Measurements from ENCODE around the gene GBP5.
"Not testable (repeated sequence)": the region's sequence is repeated elsewhere in the genome, so short reads cannot be mapped to it uniquely, and the experiment has no call there.

The GBP5 gene, protein sequence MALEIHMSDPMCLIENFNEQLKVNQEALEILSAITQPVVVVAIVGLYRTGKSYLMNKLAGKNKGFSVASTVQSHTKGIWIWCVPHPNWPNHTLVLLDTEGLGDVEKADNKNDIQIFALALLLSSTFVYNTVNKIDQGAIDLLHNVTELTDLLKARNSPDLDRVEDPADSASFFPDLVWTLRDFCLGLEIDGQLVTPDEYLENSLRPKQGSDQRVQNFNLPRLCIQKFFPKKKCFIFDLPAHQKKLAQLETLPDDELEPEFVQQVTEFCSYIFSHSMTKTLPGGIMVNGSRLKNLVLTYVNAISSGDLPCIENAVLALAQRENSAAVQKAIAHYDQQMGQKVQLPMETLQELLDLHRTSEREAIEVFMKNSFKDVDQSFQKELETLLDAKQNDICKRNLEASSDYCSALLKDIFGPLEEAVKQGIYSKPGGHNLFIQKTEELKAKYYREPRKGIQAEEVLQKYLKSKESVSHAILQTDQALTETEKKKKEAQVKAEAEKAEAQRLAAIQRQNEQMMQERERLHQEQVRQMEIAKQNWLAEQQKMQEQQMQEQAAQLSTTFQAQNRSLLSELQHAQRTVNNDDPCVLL

DNA sequence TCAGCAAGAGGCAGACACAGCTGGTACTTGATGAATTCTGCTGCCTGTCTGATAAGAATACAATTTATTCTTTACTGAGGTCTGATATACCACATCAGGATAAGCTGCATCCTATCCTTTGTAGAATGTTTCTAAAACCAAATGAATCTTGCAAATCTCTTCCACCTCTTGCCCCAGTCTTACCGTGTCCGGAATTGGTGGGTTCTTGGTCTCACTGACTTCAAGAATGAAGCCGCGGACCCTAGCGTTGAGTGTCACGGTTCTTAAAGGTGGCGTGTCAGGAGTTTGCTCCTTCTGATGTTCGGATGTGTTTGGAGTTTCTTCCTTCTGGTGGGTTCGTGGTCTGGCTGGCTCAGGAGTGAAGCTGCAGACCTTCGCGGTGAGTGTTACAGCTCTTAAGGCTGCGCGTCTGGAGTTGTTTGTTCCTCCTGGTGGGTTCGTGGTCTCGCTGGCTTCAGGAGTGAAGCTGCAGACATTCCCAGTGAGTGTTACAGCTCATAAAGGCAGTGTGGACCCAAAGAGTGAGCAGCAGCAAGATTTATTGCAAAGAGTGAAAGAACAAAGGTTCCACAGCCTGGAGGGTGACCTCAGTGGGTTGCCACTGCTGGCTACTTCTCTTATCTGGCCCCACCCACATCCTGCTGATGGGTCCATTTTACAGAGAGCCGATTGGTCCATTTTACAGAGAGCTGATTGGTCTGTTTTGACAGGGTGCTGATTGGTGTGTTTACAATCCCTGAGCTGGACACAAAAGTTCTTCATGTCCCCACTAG, at the start of gene GBP5:
GBP5 (minus strand) TSS at position 592 of the 773 bp plus-strand sequence. CDS start 3,305 bp downstream, outside the sequence.
- not testable (repeated sequence) for DNase-seq (ENCODE audit: low spot score)

- DNase-seq (ENCODE audit: low spot score): no peak
Observed at GRCh38 chr1:89322402-89322801, 49.7 kb upstream of the GBP5 start.

GRCh38 chr1:89312572-89312971, 39.9 kb upstream of the GBP5 start:
- no peak for DNase-seq (ENCODE audit: low spot score)

GRCh38 chr1:89311757-89312156, 39.1 kb upstream of the GBP5 start:
- DNase-seq (ENCODE audit: low spot score): no peak

GRCh38 chr1:89310976-89311375, 38.3 kb upstream of the GBP5 start:
- no peak for DNase-seq (ENCODE audit: low spot score)

DNA sequence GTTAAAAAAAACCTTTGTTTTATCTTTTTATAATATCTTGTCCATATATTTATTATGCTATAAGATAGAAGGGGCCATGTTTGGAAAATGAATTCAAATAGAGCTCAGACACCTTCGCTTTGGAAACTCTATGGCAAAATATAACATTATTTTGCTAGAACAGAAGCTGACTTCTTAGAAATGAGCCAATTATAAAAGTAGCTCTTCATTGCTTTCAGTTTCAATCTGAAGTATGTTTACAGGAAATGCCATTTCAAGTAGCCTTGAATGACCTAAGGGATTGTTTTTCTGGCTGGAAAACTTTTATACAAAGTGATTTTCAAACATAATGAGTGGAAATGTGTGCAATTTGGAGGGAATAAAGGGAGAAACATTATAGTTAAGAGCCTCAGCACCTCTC, 37.8 kb upstream of the GBP5 start:
- peak; percentile 17 for DNase-seq (ENCODE audit: low spot score)

- DNase-seq (ENCODE audit: low spot score): no peak
Observed at GRCh38 chr1:89309828-89310227, 37.2 kb upstream of the GBP5 start.

- DNase-seq (ENCODE audit: low spot score): no peak
Observed at GRCh38 chr1:89306273-89306672, 33.6 kb upstream of the GBP5 start.

DNA sequence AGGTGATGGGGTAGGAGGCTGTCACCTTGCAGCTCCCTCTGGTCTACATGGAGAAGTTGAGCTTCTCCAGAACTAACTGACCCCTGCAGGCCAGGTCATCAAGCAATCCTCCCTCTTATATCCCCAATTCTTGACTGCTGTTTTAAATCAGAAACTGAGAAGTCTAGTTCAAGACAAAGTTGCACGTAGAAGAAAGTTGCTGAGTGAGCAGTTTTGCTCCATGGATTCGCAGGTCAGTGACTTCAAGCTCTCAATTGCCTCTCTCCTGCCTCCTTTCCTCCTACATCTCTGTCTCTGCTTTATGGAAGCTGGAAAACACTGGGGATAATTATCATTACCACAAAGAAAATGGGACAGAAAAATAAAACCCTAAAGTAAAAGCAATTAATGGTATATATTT, 32.8 kb upstream of the GBP5 start:
- DNase-seq (ENCODE audit: low spot score): no peak

- DNase-seq (ENCODE audit: low spot score): no peak
Observed at GRCh38 chr1:89304572-89305230, 32.0 kb upstream of the GBP5 start.

- no peak for DNase-seq (ENCODE audit: low spot score)
Observed at GRCh38 chr1:89302697-89303332, 30.2 kb upstream of the GBP5 start.

GRCh38 chr1:89299739-89300463, 27.2 kb upstream of the GBP5 start:
- peak; percentile 17 for DNase-seq (ENCODE audit: low spot score)

DNA sequence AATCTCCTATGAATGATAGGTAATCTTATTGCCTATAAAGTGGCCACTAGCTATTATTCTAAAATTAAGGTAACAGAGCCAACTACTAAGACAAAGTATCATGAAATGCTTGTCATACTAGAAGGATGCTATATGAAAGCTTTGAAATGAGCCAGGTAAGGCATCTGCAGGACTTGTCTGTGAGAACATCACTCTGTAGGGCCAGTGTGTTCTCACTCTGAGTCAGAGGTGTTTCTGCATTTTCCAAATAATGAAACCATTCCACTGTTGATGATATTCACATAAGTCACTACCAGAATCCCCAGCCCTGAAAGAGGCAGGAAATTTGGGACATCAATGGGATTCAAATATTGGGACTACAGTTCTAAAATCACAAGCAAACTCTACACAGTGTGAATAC, 25.8 kb upstream of the GBP5 start:
- peak; percentile 26 for DNase-seq (ENCODE audit: low spot score)

DNA sequence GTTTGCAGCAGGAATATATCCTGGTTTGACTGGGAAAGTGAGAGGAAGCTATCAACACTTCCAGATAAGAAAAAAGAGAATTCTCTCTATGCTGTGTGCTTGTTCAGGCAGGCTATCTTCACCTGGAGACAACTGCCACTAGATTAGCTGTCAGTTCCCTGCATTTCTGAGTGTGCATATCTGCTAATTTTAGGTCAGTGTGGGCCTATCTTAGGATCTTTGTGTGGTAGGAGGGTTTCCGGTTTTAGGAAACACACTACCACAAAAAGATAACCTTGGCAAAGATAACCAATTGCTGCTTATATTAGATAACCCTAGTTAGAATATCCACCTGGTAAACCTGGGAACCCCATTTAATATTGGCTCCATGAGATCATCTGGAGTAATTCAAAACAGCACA, 22.5 kb upstream of the GBP5 start:
- no peak for DNase-seq (ENCODE audit: low spot score)

DNA sequence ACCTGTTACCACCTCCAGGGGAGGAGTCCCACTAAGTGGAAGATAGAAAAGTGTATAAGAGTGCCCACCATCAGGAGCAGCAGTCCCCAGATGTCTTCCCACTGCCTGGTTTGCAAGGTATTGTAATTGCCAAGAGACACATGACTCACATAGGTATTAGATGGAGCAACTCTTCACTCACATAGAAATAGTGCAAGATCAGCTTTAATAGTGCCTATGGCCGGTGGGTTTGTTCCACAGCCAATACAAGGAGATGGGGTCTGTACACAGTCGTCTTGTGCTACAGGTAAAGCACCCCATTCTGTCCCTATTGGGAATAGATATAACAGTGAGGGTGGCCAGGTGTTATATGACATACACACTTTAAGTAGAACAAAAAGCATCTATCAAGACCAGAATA, 18.6 kb upstream of the GBP5 start:
- no peak for DNase-seq (ENCODE audit: low spot score)

- no peak for DNase-seq (ENCODE audit: low spot score)
Observed at GRCh38 chr1:89288051-89288340, 15.3 kb upstream of the GBP5 start.

GRCh38 chr1:89287181-89288050, 14.8 kb upstream of the GBP5 start:
- no peak for DNase-seq (ENCODE audit: low spot score)

DNA sequence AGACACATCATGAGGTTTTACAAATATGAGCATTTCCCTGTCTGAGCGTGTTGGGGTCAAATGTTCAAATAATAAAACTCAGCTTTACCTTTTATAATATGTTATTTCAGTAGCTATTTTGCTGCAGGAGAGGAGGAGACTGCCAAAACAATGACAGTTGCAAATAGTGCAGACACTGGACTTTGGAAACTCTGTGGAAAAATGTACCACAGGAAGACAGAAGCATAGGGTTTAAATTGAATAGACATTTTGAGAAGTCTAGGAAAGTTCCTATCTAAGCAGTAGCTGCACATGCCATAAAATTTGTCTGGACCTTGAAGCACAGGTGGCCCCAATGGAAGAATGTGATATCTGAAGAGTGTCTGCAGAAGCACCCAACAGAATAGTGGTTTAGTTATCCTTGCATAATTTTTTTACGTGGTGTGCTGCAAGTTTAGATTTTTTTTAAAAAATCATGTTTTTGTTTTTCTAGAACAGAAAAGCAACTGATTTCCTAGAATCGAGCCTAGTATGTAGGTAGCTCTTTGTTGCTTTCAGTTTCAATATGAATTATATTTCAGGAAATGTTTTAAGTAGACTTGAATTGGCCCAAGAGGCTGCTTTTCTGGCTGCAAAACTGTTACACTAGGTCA, 14.0 kb upstream of the GBP5 start:
- DNase-seq (ENCODE audit: low spot score): no peak

- DNase-seq (ENCODE audit: low spot score): no peak
Observed at GRCh38 chr1:89285745-89286380, 13.2 kb upstream of the GBP5 start.

Measured in AG08396 (cell line).